PC-9 (cell line): Measurements from ENCODE around the gene ITPKB. TPM values are rescaled to one million over a fixed set of nuclear protein-coding genes. Genes with fewer than 3 reads are reported as not detected.

ENCODE experiments used
- BruUV-seq: library from RNA; stranded (reverse); fragments of 400-500 nt; replicated peaks from 2 replicates; lab custom pipeline; 2021; lab: Mats Ljungman, UMichigan
- CTCF ChIA-PET: fragments of 300-600 bp; sonication (Branson Sonifier 250); formaldehyde crosslinking; loops from one replicate; lab custom pipeline; 2022; ENCODE audit warnings: antibody characterized with exemption; lab: Charles Lee
- POLR2A ChIA-PET: fragments of 300-600 bp; sonication (Branson Sonifier 250); formaldehyde crosslinking; loops from one replicate; lab custom pipeline; 2022; ENCODE audit warnings: antibody characterized with exemption; ENCODE audit not compliant: unreplicated experiment; lab: Charles Lee
- DNase-seq, 2 experiments: peaks; one replicate each; pipeline versions ENCODE4 v3.0.0 to v3.0.0-alpha.2; 2015 to 2022; ENCODE audit warnings: mixed read lengths in 1 of 2
- H2AFZ ChIP-seq: fragments of 200-600 bp; sonication (generic); 2 replicates; pipeline ENCODE4 v1.8.1; 2017; ENCODE audit warnings: antibody characterized with exemption
- H3F3A ChIP-seq: fragments of 200-600 bp; sonication (generic); 2 replicates; pipeline ENCODE4 v1.8.1; 2017; ENCODE audit warnings: antibody characterized with exemption, mild to moderate bottlenecking, low read depth; ENCODE audit not compliant: insufficient read depth
- H3K27ac ChIP-seq: fragments of 200-600 bp; sonication (generic); 2 replicates; pipeline ENCODE4 v1.6.1; 2016; ENCODE audit warnings: mixed run types
- H3K27me3 ChIP-seq: fragments of 200-600 bp; sonication (generic); 2 replicates; pipeline ENCODE4 v1.6.1; 2016; ENCODE audit warnings: low read depth, mixed run types; ENCODE audit not compliant: insufficient read depth
- H3K36me3 ChIP-seq: fragments of 200-600 bp; sonication (generic); 2 replicates; pipeline ENCODE4 v1.6.1; 2016; ENCODE audit warnings: low read depth, mixed run types
- H3K4me1 ChIP-seq: fragments of 200-600 bp; sonication (generic); replicated peaks from 2 replicates; pipeline ENCODE4 v1.6.1; 2016; ENCODE audit warnings: mixed run types; ENCODE audit not compliant: insufficient read depth
- H3K4me2 ChIP-seq: fragments of 200-600 bp; sonication (generic); 2 replicates; pipeline ENCODE4 v1.6.1; 2017; ENCODE audit warnings: mixed run types
- H3K4me3 ChIP-seq: fragments of 200-600 bp; sonication (generic); 2 replicates; pipeline ENCODE4 v1.6.1; 2016; ENCODE audit warnings: mixed run types
- H3K79me2 ChIP-seq: fragments of 200-600 bp; sonication (generic); 2 replicates; pipeline ENCODE4 v1.6.1; 2017; ENCODE audit warnings: low read depth, mixed run types
- H3K9me2 ChIP-seq: fragments of 200-600 bp; sonication (generic); 2 replicates; pipeline ENCODE4 v1.8.1; 2017; ENCODE audit warnings: mild to moderate bottlenecking; ENCODE audit not compliant: insufficient read depth
- H3K9me3 ChIP-seq: fragments of 200-600 bp; sonication (generic); 2 replicates; pipeline ENCODE4 v1.8.1; 2016; ENCODE audit warnings: low read depth; ENCODE audit not compliant: insufficient read depth
- H4K20me1 ChIP-seq: fragments of 200-600 bp; sonication (generic); 2 replicates; pipeline ENCODE4 v1.8.1; 2017; ENCODE audit not compliant: insufficient read depth
- EZH2 ChIP-seq: fragments of 200-600 bp; sonication (generic); IDR thresholded peaks from 2 replicates; pipeline ENCODE4 v1.8.0; 2017; ENCODE audit warnings: antibody characterized with exemption, low read depth
- intact Hi-C: fragments of 100-400 bp; cut with micrococcal nuclease; formaldehyde crosslinking; loops from one replicate; pipeline ENCODE4 v1.10.0; 2022; ENCODE audit not compliant: unreplicated experiment
- total RNA-seq: library from RNA; stranded (reverse); gene quantifications from 2 replicates; pipeline ENCODE4 v1.2.3, GENCODE V29; 2021
- TF ChIP-seq, protein P1 (sequence below): fragments of 200-600 bp; sonication (generic); conservative IDR thresholded peaks from 2 replicates; pipeline ENCODE4 v1.6.1; 2017; ENCODE audit warnings: mixed run types, antibody characterized with exemption, mild to moderate bottlenecking, moderate library complexity

The ITPKB gene
- total RNA-seq, 1 experiment from 2014 or later: 13.4 TPM

DNA sequence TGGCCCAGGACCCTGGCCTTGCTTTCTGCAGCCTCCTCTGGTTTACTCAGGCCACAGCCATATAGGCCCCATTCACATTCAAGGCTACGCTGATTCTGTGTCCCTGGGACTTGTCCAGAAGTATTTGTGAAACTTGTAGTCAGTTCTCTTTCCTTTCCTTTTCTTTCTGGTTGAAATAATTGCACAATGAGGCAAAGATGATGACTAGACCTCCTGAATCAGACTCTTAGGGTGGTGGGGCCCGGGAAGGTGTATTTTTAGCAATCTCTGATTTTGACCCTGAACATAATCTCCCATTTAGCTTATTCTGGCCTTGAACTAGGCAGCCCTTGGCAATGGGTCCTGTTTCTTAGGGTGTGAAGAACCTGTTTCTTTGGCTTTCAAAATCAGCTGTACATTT is 150.6 kb downstream of the ITPKB start:
- Histone ChIP-seq H3K9me3 (no peaks in the 10 kb centered on the region), H3K4me3 (no peak overlapping the region), H3K9me2 (no peaks in the 10 kb centered on the region), H3K27me3 (peaks cover 63% of the 10 kb centered on the region), H4K20me1 (0 out of 2 replicates have a peak, but pooled peaks cover 3% of the 10 kb centered on the region), H3K36me3 (no peaks in the 10 kb centered on the region), H3K27ac (no peak overlapping the region), H2AFZ (no peak overlapping the region), H3F3A (no peaks in the 10 kb centered on the region), H3K79me2 (no peaks in the 10 kb centered on the region), H3K4me2 (no peak overlapping the region), H3K4me1 (no peaks in the 10 kb centered on the region)
- BruUV-seq: no TSS peak
- intact Hi-C loops: no loop called here
- ChIA-PET CTCF (no interaction called here), POLR2A (no interaction called here)
- TF ChIP-seq, protein P1, sequence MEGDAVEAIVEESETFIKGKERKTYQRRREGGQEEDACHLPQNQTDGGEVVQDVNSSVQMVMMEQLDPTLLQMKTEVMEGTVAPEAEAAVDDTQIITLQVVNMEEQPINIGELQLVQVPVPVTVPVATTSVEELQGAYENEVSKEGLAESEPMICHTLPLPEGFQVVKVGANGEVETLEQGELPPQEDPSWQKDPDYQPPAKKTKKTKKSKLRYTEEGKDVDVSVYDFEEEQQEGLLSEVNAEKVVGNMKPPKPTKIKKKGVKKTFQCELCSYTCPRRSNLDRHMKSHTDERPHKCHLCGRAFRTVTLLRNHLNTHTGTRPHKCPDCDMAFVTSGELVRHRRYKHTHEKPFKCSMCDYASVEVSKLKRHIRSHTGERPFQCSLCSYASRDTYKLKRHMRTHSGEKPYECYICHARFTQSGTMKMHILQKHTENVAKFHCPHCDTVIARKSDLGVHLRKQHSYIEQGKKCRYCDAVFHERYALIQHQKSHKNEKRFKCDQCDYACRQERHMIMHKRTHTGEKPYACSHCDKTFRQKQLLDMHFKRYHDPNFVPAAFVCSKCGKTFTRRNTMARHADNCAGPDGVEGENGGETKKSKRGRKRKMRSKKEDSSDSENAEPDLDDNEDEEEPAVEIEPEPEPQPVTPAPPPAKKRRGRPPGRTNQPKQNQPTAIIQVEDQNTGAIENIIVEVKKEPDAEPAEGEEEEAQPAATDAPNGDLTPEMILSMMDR: no peak
- no peak for TF ChIP-seq EZH2
- no peak for DNase-seq

DNA sequence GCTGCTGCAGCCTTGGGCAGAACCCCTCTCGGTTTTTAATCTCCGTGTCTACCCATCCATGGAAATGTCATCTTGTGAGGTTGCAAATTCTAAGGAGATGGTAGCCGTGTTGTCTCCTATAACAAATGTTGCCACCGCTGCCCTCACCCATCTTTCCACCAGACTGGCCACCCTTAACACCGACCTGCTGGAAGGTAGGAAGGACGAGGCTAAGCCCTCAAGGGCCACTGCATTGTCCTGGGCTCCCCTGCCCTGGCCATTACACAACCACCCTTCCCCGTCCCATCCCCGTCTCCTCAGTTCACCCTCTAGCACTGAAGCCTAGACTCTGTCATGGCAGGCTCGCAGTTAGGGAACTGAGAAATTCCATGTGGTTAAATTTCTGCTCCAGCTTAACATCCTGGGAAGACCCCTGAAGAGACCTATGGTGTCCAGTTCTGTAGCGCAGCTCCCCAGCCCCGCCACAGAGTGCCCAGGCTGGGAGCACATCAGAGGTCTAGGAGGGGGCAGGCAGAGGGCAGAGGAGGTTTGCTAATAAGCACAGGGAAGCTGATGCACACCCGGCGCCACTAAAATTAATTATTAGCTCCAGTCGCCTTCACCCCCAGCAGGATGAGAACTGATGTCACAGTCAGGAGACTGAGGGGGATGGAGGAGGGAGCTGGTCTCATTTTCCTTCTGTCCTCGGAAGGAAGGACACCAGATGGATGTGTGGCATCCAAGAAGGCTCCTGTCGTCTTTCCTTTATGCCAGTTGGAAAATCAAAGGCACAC is 152.2 kb downstream of the ITPKB start:
- POLR2A ChIA-PET: no interaction called here
- 0 out of 2 replicates have a peak, but pooled peaks cover 3% of the 10 kb centered on the region for H4K20me1 ChIP-seq
- H3F3A ChIP-seq: no peaks in the 10 kb centered on the region
- no peak for DNase-seq
- H3K9me3 ChIP-seq: no peaks in the 10 kb centered on the region
- H3K4me3 ChIP-seq: no peak overlapping the region
- H2AFZ ChIP-seq: no peak overlapping the region
- BruUV-seq: no TSS peak
- H3K4me1 ChIP-seq: no peaks in the 10 kb centered on the region
- intact Hi-C loops: no loop called here
- no peak overlapping the region for H3K4me2 ChIP-seq
- TF ChIP-seq EZH2: no peak
- TF ChIP-seq, protein P1: no peak
- H3K27me3 ChIP-seq: peaks cover 60% of the 10 kb centered on the region
- H3K9me2 ChIP-seq: no peaks in the 10 kb centered on the region
- H3K36me3 ChIP-seq: no peaks in the 10 kb centered on the region
- H3K27ac ChIP-seq: no peak overlapping the region
- no peaks in the 10 kb centered on the region for H3K79me2 ChIP-seq
- CTCF ChIA-PET: no interaction called here

DNA sequence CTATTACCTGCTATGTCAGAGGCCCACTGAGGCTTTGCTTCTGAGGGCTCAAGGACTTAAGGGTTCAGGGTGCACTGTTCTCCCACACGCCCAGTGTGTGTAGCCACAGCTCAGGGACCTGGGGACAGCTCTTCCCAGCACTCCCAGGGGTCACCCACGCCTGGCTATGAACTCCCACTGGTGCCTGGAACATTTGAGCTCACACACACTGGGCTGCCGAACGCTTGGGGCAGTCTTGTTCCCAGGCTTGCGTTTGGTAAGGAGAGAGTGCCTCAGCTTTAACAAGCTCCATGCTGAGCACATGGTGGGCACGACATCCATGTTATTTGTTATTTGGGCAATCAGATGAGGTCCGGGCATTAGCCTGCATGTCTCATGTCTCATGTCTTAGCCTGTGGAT is 153.0 kb downstream of the ITPKB start:
- Histone ChIP-seq H3K9me3 (no peaks in the 10 kb centered on the region), H4K20me1 (no peaks in the 10 kb centered on the region), H3K36me3 (no peaks in the 10 kb centered on the region), H3K79me2 (no peaks in the 10 kb centered on the region), H3K4me3 (no peak overlapping the region), H3F3A (no peaks in the 10 kb centered on the region), H3K27me3 (peaks cover 60% of the 10 kb centered on the region), H3K9me2 (no peaks in the 10 kb centered on the region), H3K27ac (no peak overlapping the region), H2AFZ (no peak overlapping the region), H3K4me1 (no peaks in the 10 kb centered on the region), H3K4me2 (no peak overlapping the region)
- intact Hi-C loops: no loop called here
- BruUV-seq: no TSS peak
- ChIA-PET POLR2A (no interaction called here), CTCF (no interaction called here)
- DNase-seq: no peak
- TF ChIP-seq EZH2: no peak
- TF ChIP-seq, protein P1: no peak
